Measurements from ENCODE around the gene BPIFB1. TPM values are rescaled to one million over a fixed set of nuclear protein-coding genes. Genes with fewer than 3 reads are reported as not detected.

Gene BPIFB1
- total and polyA plus RNA-seq, 2 of the 13 experiments (the other 11 are each of a cell fraction or from before 2014, with no cell fraction given): 0.82 to 4.4 TPM

DNA sequence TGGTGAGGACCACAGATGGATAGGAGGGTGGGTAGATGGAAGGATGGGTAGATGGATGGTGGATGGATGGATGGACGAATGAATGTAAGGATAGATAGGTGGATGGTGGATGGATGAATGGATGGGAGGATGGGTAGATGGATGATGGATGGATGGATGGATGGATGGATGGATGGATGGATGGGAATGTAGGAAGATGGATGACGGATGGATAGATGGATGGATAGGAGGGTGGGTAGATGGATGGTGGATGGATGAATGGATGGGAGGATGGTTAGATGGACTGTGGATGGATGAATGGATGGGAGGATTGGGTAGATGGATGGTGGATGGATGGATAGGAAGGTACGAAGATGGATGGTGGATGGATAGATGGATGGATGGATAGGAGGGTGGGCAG lies 51.1 kb downstream of the BPIFB1 start (continued):
- no peak for TF ChIP-seq TBP (CRISPR knock-in tag; IDR thresholded peaks at IDR 0.05)
- no peak for TF ChIP-seq ZNF510 (CRISPR knock-in tag; IDR thresholded peaks at IDR 0.05; ENCODE audit: low read depth)
- TF ChIP-seq NBN (conservative IDR thresholded peaks at IDR 0.05): peak; percentile 66; the same call in 1 of the 2 replicates
- TF ChIP-seq, protein P1, sequence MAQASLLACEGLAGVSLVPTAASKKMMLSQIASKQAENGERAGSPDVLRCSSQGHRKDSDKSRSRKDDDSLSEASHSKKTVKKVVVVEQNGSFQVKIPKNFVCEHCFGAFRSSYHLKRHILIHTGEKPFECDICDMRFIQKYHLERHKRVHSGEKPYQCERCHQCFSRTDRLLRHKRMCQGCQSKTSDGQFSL (CRISPR knock-in tag; IDR thresholded peaks at IDR 0.05): no peak
- TF ChIP-seq, protein P2, sequence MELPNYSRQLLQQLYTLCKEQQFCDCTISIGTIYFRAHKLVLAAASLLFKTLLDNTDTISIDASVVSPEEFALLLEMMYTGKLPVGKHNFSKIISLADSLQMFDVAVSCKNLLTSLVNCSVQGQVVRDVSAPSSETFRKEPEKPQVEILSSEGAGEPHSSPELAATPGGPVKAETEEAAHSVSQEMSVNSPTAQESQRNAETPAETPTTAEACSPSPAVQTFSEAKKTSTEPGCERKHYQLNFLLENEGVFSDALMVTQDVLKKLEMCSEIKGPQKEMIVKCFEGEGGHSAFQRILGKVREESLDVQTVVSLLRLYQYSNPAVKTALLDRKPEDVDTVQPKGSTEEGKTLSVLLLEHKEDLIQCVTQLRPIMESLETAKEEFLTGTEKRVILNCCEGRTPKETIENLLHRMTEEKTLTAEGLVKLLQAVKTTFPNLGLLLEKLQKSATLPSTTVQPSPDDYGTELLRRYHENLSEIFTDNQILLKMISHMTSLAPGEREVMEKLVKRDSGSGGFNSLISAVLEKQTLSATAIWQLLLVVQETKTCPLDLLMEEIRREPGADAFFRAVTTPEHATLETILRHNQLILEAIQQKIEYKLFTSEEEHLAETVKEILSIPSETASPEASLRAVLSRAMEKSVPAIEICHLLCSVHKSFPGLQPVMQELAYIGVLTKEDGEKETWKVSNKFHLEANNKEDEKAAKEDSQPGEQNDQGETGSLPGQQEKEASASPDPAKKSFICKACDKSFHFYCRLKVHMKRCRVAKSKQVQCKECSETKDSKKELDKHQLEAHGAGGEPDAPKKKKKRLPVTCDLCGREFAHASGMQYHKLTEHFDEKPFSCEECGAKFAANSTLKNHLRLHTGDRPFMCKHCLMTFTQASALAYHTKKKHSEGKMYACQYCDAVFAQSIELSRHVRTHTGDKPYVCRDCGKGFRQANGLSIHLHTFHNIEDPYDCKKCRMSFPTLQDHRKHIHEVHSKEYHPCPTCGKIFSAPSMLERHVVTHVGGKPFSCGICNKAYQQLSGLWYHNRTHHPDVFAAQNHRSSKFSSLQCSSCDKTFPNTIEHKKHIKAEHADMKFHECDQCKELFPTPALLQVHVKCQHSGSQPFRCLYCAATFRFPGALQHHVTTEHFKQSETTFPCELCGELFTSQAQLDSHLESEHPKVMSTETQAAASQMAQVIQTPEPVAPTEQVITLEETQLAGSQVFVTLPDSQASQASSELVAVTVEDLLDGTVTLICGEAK (IDR thresholded peaks at IDR 0.05): 0 out of 2 replicates have a peak, but pooled peaks have one; percentile 22
- TF ChIP-seq, protein P2 (CRISPR knock-in tag; IDR thresholded peaks at IDR 0.05): no peak
- TF ChIP-seq ATM (IDR thresholded peaks at IDR 0.05; ENCODE audit: borderline replicate concordance): peak; percentile 79; the same call in 1 of the 2 replicates
- TF ChIP-seq SOX6 (IDR thresholded peaks at IDR 0.05): peak; percentile 78; the same call in 1 of the 2 replicates
- no peak for TF ChIP-seq SOX6 (CRISPR knock-in tag; IDR thresholded peaks at IDR 0.05)
- TF ChIP-seq SP1 (IDR thresholded peaks at IDR 0.05): peak; percentile 41; the same call in 1 of the 2 replicates
- TF ChIP-seq SP1 (CRISPR knock-in tag; IDR thresholded peaks at IDR 0.05): no peak
- 0 out of 2 replicates have a peak, but pooled peaks have one; percentile 20 for TF ChIP-seq ATF7 (IDR thresholded peaks at IDR 0.05)
- no peak for TF ChIP-seq ATF7 (CRISPR knock-in tag; IDR thresholded peaks at IDR 0.05)
- no peak for TF ChIP-seq ZNF383 (CRISPR knock-in tag; IDR thresholded peaks at IDR 0.05; ENCODE audit: borderline replicate concordance)
- TF ChIP-seq NFYB (CRISPR knock-in tag; IDR thresholded peaks at IDR 0.05): no peak
- TF ChIP-seq PLRG1 (conservative IDR thresholded peaks at IDR 0.05): peak; percentile 99
- TF ChIP-seq, protein P3, sequence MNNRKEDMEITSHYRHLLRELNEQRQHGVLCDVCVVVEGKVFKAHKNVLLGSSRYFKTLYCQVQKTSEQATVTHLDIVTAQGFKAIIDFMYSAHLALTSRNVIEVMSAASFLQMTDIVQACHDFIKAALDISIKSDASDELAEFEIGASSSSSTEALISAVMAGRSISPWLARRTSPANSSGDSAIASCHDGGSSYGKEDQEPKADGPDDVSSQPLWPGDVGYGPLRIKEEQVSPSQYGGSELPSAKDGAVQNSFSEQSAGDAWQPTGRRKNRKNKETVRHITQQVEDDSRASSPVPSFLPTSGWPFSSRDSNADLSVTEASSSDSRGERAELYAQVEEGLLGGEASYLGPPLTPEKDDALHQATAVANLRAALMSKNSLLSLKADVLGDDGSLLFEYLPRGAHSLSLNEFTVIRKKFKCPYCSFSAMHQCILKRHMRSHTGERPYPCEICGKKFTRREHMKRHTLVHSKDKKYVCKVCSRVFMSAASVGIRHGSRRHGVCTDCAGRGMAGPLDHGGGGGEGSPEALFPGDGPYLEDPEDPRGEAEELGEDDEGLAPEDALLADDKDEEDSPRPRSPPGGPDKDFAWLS (CRISPR knock-in tag; IDR thresholded peaks at IDR 0.05; ENCODE audit: borderline replicate concordance): no peak
- TF ChIP-seq ZNF207 (IDR thresholded peaks at IDR 0.05; ENCODE audit: borderline replicate concordance): 0 out of 2 replicates have a peak, but pooled peaks have one; percentile 59
- TF ChIP-seq GZF1 (CRISPR knock-in tag; IDR thresholded peaks at IDR 0.05): no peak
- TF ChIP-seq ZNF430 (CRISPR knock-in tag; IDR thresholded peaks at IDR 0.05): no peak

All from HepG2 (cell line).